K562 (cell line): ENCODE results near the gene CYP17A1. TPM values are rescaled to one million over a fixed set of nuclear protein-coding genes. Genes with fewer than 3 reads are reported as not detected.

ENCODE experiments used
- ATAC-seq: fragments of 200-7000 bp; cut with Tn5 transposase; 3 replicates; pipeline ENCODE4 v1.9.1; 2020; ENCODE audit warnings: moderate library complexity
- BruUV-seq: library from RNA; stranded (reverse); fragments of 400-500 nt; replicated peaks from 2 replicates; lab custom pipeline; 2021; lab: Mats Ljungman, UMichigan
- CTCF ChIA-PET: fragments of 300-600 bp; formaldehyde crosslinking; extraction: SDS; loops from one replicate; lab custom pipeline; 2021; ENCODE audit warnings: low intra/inter-chr PET ratio; lab: Yijun Ruan, JAX
- POLR2A ChIA-PET: fragments of 300-600, 350-650 bp; sonication (Branson Sonifier 250); formaldehyde crosslinking; extraction: SDS; loops from one replicate; lab custom pipeline; 2021; ENCODE audit warnings: antibody characterized with exemption, inconsistent platforms; lab: Yijun Ruan, JAX
- DNase-seq, 4 experiments: peaks; one replicate each; pipeline versions ENCODE4 v3.0.0 to v3.0.0-alpha.2; 2011 to 2018; ENCODE audit warnings: low spot score in 3 of 4, mixed read lengths in 3 of 4; ENCODE audit errors: extremely low read depth in 1 of 4
- FAIRE-seq: peaks from 2 replicates; lab custom pipeline; 2011; peaks lifted over from hg19 to GRCh38; lab: Jason Lieb, UNC
- H2AFZ ChIP-seq: 2 replicates; pipeline ENCODE4 v1.6.0; 2011; ENCODE audit warnings: low read depth, low read length, control low read depth, inconsistent platforms
- H3K27ac ChIP-seq: fragments of 200-600 bp; 3 replicates; pipeline ENCODE4 v1.8.0; 2011; ENCODE audit warnings: low read depth, mild to moderate bottlenecking, control low read depth, inconsistent platforms, low read length, moderate library complexity, mixed read lengths; ENCODE audit errors: extremely low read depth
- H3K27me3 ChIP-seq, 2 experiments: fragments of 300-600 bp in 1 of 2; 2 replicates in 1 of 2; 3 replicates in 1 of 2; pipeline versions ENCODE4 v1.6.0 to v1.8.0; 2011; ENCODE audit warnings: inconsistent platforms in 2 of 2, low read length in 2 of 2, mild to moderate bottlenecking in 1 of 2, mixed read lengths in 1 of 2, moderate library complexity in 1 of 2; ENCODE audit not compliant: control insufficient read depth in 2 of 2, insufficient read depth in 2 of 2
- H3K36me3 ChIP-seq: fragments of 300-600 bp; 3 replicates; pipeline ENCODE4 v1.8.0; 2011; ENCODE audit warnings: mild to moderate bottlenecking, low read length, inconsistent platforms; ENCODE audit not compliant: control insufficient read depth, insufficient read depth
- H3K4me1 ChIP-seq, 2 experiments: fragments of 200-600 bp in 1 of 2; replicated peaks in 1 of 2; 2 replicates in 1 of 2; 3 replicates in 1 of 2; pipeline versions ENCODE4 v1.5.1 to v1.8.0; 2011; ENCODE audit warnings: inconsistent platforms in 2 of 2, low read length in 2 of 2, mild to moderate bottlenecking in 1 of 2, mixed read lengths in 1 of 2, moderate library complexity in 1 of 2; ENCODE audit not compliant: control insufficient read depth in 2 of 2, insufficient read depth in 2 of 2
- H3K4me2 ChIP-seq: 2 replicates; pipeline ENCODE4 v1.6.1; 2011; ENCODE audit warnings: low read length, control low read depth, inconsistent platforms, mixed read lengths; ENCODE audit not compliant: insufficient read depth
- H3K4me3 ChIP-seq: fragments of 200-600 bp; sonication (generic), shearing (Covaris generic); 2 replicates; pipeline ENCODE4 v1.5.1; 2016; ENCODE audit warnings: control low read depth, inconsistent platforms
- H3K79me2 ChIP-seq: fragments of 200-600 bp; 3 replicates; pipeline ENCODE4 v1.8.0; 2011; ENCODE audit warnings: low read length, inconsistent platforms; ENCODE audit not compliant: control insufficient read depth, insufficient read depth
- H3K9ac ChIP-seq, 2 experiments: 2 replicates each; pipeline versions ENCODE4 v1.6.0 to v1.6.1; 2011; ENCODE audit warnings: low read depth in 2 of 2, low read length in 2 of 2, control low read depth in 1 of 2, inconsistent platforms in 1 of 2, mild to moderate bottlenecking in 1 of 2, mixed read lengths in 1 of 2; ENCODE audit not compliant: insufficient read depth in 1 of 2
- H3K9me1 ChIP-seq: one replicate; pipeline ENCODE4 v1.6.0; 2011; ENCODE audit warnings: inconsistent platforms, mild to moderate bottlenecking, low read length, moderate library complexity; ENCODE audit not compliant: control insufficient read depth, insufficient read depth
- H3K9me3 ChIP-seq: replicated peaks from 2 replicates; pipeline ENCODE4 v1.5.1; 2011; ENCODE audit warnings: low read depth, low read length, inconsistent platforms; ENCODE audit not compliant: control insufficient read depth, insufficient read depth
- H4K20me1 ChIP-seq: replicated peaks from 2 replicates; pipeline ENCODE4 v1.6.1; 2011; ENCODE audit warnings: low read length, inconsistent platforms, mixed read lengths; ENCODE audit not compliant: control insufficient read depth, insufficient read depth
- ARNT ChIP-seq, 2 experiments: fragments of 450-650 bp; IDR thresholded peaks; 2 replicates each; pipeline ENCODE4 v1.6.1; 2016; ENCODE audit warnings: mild to moderate bottlenecking in 1 of 2
- CHD7 ChIP-seq: fragments of 200-600 bp; sonication (generic); IDR thresholded peaks from one replicate; pipeline ENCODE4 v1.6.1; 2012; ENCODE audit warnings: mild to moderate bottlenecking, low read depth, low read length, inconsistent platforms
- HNRNPK ChIP-seq: fragments of 200-400 bp; formaldehyde crosslinking; IDR thresholded peaks from one replicate; pipeline ENCODE4 v1.6.1; 2018; ENCODE audit warnings: mild to moderate bottlenecking, low read depth, low read length; ENCODE audit not compliant: poor library complexity, severe bottlenecking
- MLLT1 ChIP-seq, 2 experiments: fragments of 450-650 bp; IDR thresholded peaks; 2 replicates each; pipeline ENCODE4 v1.6.1; 2016
- RFX7 ChIP-seq: fragments of 250-450 bp; sonication (Bioruptor Pico); IDR thresholded peaks from 2 replicates; pipeline ENCODE4 v1.5.1; 2021; ENCODE audit warnings: mild to moderate bottlenecking
- TCF15 ChIP-seq: fragments of 250-450 bp; sonication (Bioruptor Pico); IDR thresholded peaks from 2 replicates; pipeline ENCODE4 v1.8.0; 2022; ENCODE audit warnings: moderate library complexity, mild to moderate bottlenecking, inconsistent platforms
- WGBS: fragments of 100-300 bp; shearing (Covaris generic); methylation state at CpG from one replicate; pipeline ENCODE4 v1.1.6; 2016; ENCODE audit warnings: low coverage, mixed read lengths; ENCODE audit not compliant: insufficient coverage; ENCODE audit errors: missing lambda C conversion rate; 5-methylcytosine and 5-hydroxymethylcytosine counted together
- in situ Hi-C: fragments of 300-500 bp; cut with MboI; formaldehyde crosslinking; loops from 4 replicates; pipeline ENCODE4 v1.15.0; 2018; ENCODE audit warnings: inconsistent platforms, mixed read lengths
- intact Hi-C: fragments of 100-400 bp; cut with micrococcal nuclease; formaldehyde crosslinking; loops from 2 replicates; pipeline ENCODE4 v1.14.2; 2022
- polyA plus RNA-seq, 8 experiments: library from polyadenylated mRNA; depleted of rRNA in 4 of 8; stranded (reverse) in 5 of 8; unstranded in 3 of 8; fragments of >200 nt; fragmentation: Nextera tagmentation in 2 of 8; fragmentation: Illumina TruSeq in 1 of 8; extraction: Ambion mirVana in 2 of 8; extraction: Trizol in 1 of 8; gene quantifications; 2 replicates each; pipeline versions ENCODE4 v1.2.1 to v1.2.3, GENCODE V29; 2011 to 2014; ENCODE audit warnings: inconsistent platforms in 1 of 8, missing spikeins in 1 of 8
- total RNA-seq, 7 experiments: library from RNA; depleted of rRNA in 6 of 7; stranded (reverse); fragments of >200 nt in 6 of 7; fragmentation: Illumina TruSeq in 2 of 7; extraction: Trizol in 2 of 7; gene quantifications; 2 replicates each; pipeline versions ENCODE4 v1.2.1 to v1.2.3, GENCODE V29; 2011 to 2021; ENCODE audit warnings: low replicate concordance in 1 of 7
- TF ChIP-seq, protein P1 (sequence below): IDR thresholded peaks from 2 replicates; pipeline ENCODE4 v1.6.1; 2016; ENCODE audit warnings: missing genetic modification characterization, missing compliant biosample characterization

The CYP17A1 gene
- total and polyA plus RNA-seq, 9 of the 15 experiments (the other 6 are each of a cell fraction or from before 2014, with no cell fraction given), result 2.3 TPM; not detected in 8

GRCh38 chr10:102801496-102801895, 35.7 kb downstream of the CYP17A1 start:
- Histone ChIP-seq H3K9ac (no peak overlapping the region), H3K9me1 (no peaks in the 10 kb centered on the region), H2AFZ (no peak overlapping the region), H3K36me3 (peaks cover 26% of the 10 kb centered on the region; the same call in 2 of the 3 replicates), H3K27ac (no peak overlapping the region), H3K4me3 (no peak overlapping the region), H3K27me3 (no peaks in the 10 kb centered on the region), H3K4me1 (peaks cover 0 to 7% of the 10 kb centered on the region in 2 experiments; a peak in 4 of 5 replicates), H3K79me2 (no peaks in the 10 kb centered on the region; the same call in 2 of the 3 replicates), H4K20me1 (no peaks in the 10 kb centered on the region), H3K9me3 (no peaks in the 10 kb centered on the region), H3K4me2 (no peak overlapping the region)
- ChIA-PET CTCF (no interaction called here), POLR2A (no interaction called here)
- in situ Hi-C loops (no loop called here), intact Hi-C loops (no loop called here)
- 50% methylated on average over 2 of the region's 2 CpGs for WGBS
- FAIRE-seq (peak; percentile 26), DNase-seq (no peak), ATAC-seq (no peak)
- no TSS peak for BruUV-seq
- TF ChIP-seq, protein P1, sequence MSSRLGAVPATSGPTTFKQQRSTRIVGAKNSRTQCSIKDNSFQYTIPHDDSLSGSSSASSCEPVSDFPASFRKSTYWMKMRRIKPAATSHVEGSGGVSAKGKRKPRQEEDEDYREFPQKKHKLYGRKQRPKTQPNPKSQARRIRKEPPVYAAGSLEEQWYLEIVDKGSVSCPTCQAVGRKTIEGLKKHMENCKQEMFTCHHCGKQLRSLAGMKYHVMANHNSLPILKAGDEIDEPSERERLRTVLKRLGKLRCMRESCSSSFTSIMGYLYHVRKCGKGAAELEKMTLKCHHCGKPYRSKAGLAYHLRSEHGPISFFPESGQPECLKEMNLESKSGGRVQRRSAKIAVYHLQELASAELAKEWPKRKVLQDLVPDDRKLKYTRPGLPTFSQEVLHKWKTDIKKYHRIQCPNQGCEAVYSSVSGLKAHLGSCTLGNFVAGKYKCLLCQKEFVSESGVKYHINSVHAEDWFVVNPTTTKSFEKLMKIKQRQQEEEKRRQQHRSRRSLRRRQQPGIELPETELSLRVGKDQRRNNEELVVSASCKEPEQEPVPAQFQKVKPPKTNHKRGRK (tag), result 0 out of 2 replicates have a peak, but pooled peaks have one; percentile 28
- no peak for TF ChIP-seq CHD7
- TF ChIP-seq MLLT1 (IDR thresholded peaks at IDR 0.05), result no peak
- TF ChIP-seq ARNT (IDR thresholded peaks at IDR 0.05), result no peak
- no peak for TF ChIP-seq RFX7 (CRISPR knock-in tag)
- peak; percentile 47 for TF ChIP-seq HNRNPK
- TF ChIP-seq TCF15 (CRISPR knock-in tag), result no peak
